GM19043 (cell line): ENCODE data around the gene MIF.
"Not testable (repeated sequence)": the region's sequence is repeated elsewhere in the genome, so short reads cannot be mapped to it uniquely, and the experiment has no call there.

ENCODE experiments used
- ATAC-seq: cut with Tn5 transposase; IDR thresholded peaks from one replicate; pipeline ENCODE4 v1.9.1; 2021; ENCODE audit warnings: low read depth; ENCODE audit not compliant: unreplicated experiment

The MIF gene

GRCh38 chr22:23893945-23894709 is at the start of gene MIF:
MIF (plus strand) TSS chr22:23894383; CDS start chr22:23894475, 92 bp downstream.
- ATAC-seq = peak; percentile 71

GRCh38 chr22:23844739-23845202 is 49.4 kb upstream of the MIF start:
- no peak for ATAC-seq

DNA sequence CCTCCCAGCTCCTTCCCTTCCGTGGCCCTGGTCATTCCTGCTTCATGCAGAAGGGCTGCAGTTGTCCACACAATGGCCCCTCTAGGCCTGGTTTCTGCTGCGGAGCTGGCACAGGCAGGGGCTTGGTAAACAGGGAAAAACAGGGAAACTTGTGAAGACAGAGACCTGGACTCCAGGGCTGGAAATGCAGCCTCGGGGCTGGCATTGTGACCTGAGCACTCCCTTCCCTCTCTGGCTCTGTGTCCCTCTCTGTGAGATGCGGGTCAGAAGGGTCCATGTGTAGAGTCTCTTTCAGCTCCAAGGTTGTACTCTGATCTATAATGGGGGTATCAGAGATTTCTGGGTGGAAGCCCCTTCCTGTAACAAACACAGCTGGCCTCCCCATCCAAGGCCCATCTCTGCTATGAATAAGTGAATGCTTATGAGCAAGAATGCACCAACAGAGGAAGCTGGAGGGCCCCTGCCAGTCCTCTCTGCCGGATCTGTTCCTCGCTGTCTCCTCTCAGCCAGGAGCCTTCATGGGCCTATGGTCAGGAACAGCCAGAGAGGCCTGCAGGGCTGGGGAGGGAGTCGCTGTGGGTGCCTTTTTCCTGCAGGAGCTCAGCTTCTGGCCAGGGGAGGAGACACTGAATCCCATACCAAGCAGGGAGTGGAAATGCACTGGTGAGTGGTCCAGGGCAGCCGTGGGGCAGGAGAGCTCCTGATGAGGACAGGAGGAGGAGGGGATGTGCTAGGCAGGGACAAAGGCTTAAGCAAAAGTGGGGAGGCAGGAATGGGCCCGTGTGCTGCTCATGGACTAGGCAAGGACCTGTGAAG is 48.7 kb upstream of the MIF start:
- no peak for ATAC-seq

DNA sequence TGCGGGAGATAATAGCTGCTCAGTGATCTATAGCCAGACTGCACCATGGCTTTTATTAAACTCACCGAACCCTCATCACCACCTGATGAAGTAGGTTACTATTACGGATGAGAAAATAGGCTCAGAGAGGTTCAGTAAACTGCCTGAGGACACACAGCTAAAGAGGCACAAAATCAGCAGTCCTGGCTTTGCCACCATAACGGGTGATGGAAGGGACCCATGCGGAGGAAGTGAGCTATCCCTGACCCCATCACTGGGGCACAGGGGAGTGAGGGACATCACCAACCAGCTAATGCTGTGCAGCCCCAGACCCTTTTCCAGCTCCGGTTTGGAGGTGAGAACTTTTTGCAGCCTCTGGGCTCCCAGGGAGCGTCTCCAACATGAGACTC is 48.1 kb upstream of the MIF start:
- ATAC-seq = no peak

- no peak for ATAC-seq
These were observed 46.8 kb upstream of the MIF start for GRCh38 chr22:23847310-23847920.

GRCh38 chr22:23847991-23848864 is 46.0 kb upstream of the MIF start:
- no peak for ATAC-seq

- no peak for ATAC-seq
These were observed 44.9 kb upstream of the MIF start for GRCh38 chr22:23849009-23850006.

DNA sequence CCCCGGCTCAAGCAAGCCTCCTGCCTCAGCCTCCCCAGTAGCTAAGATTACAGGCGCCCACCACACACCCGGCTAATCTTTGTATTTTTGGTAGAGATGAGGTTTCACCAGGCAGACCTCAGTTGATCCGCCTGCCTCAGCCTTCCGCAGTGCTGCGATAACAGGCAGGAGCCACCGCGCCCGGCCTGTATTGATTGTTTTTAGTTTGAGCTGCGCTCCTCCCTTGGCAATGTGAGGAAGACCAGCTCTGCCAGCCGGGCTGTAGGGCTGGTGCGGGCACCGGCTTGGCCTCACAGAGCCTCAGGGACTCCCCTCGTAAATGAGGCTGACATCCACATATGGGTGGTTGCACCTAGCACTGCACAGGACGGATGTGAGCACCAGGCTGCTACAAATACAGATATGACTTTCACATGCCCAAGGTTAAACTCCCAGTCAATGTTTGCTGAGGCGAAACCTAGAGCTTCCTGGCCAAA is 44.0 kb upstream of the MIF start:
- ATAC-seq = no peak

DNA sequence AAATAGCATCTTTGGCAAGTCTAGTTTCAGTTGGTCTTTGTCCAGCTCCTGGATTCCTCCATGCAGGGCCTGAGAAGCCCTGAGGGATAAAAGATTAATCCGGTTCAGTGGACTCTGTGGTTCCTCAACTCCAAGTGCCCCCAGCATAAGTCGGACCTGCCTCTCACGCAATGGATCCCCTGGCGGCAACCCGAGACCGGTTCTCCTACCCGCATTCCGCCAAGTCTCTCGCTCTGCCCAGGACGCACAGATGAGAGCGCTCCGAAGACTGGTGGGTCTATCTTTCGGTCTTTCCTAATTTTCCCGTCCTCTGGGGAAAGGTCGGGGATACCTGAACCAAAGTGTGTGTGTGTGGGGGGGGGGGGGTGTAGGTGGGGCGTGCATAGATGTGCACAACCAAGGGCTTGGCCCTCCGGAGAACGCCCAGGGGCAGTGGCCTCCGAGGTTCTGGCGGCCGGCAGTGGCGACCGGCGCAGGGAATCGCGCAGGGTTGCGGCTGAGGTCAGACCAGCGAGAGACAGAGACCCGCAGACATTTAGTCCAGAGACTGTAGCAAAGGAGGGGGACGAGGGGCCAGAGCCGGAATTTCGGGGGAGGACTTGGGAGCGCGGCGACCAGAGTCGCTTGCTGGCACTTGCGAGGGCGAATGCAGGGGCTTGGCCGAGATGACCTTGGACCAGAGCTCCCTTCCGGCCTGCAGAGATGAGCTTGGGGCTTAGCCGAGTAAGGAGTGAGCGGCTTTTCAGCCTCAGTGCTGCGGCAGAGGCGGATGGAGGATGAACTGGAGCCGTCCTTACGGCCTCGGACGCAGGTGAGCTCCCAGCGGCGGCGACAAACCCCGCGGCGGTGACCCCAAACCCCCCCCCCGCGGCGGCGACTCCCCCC is 37.2 kb upstream of the MIF start:
- peak; percentile 31 for ATAC-seq

DNA sequence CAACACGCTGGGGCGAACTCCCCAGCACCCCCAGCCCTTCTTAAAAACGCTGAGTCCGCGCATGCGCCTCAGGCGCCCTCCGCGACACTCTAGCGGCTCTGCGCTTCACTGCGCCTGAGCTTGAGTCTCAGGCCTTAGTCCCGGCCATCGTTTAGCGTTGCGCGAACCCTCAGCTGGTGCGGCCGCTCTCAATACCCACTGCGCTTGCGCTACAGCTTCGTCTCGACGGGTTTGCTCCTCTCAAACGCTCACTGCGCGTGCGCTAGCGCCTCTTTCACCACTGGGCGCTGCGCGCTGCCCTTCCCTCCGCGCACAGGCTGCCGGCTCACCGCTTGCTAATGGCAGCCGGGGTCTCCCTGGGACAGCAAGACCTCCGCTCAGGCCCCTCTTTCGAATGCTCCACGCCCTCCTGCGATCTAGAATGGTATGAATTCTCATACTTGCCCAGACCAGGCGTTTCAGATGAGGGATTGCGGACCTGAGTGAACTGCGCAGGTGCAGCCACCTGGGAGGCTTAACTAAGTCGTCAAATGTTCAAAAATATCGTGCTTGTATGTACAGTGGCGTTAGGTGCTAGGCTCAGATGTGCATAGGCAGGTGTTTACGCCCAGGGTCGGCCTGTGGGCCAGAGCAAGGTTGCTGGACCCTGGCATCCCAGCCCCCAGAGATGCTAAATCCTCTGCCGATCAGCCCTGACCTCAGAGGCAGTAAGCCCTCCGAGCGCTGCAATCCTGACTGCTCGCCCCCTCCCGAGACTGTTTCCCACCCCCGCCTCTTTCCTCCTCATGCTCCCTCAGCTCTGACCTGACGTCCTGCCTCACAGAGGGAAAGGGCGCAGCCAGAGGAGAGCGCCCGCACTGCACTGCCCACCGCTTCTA is 36.3 kb upstream of the MIF start, which contains the start of gene SLC2A11:
Gene SLC2A11 (plus strand): TSS at position 270 of the 878 bp plus-strand sequence. CDS start 125 bp downstream, at position 395.
- peak; percentile 93 for ATAC-seq

DNA sequence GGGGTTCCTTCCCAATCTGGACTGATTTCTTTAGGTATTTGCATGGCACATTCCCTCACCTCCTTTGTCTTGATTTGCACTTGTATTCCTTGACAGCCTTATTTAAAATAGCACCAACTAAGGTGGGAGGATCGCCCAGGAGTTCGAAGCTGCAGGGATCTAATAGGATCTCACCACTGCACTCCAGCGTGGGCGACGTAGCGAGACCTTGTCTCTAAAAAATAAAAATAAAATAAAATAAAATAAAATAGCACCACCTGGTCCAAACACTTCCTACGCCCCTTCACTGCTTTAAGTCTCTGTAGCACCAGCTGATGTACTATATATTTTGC is 35.7 kb upstream of the MIF start:
- ATAC-seq = no peak

DNA sequence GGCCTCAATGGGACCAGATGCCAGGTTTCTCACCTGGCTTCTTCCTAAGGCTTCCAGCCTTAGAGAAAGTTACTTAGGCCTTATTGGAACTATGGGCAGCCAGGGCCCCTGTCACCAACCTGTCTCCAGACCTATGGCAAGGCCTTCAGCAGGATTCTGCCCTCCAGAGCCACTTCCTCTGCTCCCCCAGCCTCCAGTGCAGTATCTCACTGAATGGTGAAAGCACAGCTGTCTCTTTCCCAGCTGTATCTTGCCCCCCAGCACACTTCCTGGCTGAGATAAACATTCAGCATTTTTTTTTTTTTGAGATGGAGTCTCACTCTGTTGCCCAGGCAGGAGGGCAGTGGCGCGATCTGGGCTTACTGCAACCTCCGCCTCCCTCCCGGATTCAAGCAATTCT is 35.0 kb upstream of the MIF start:
- no peak for ATAC-seq

DNA sequence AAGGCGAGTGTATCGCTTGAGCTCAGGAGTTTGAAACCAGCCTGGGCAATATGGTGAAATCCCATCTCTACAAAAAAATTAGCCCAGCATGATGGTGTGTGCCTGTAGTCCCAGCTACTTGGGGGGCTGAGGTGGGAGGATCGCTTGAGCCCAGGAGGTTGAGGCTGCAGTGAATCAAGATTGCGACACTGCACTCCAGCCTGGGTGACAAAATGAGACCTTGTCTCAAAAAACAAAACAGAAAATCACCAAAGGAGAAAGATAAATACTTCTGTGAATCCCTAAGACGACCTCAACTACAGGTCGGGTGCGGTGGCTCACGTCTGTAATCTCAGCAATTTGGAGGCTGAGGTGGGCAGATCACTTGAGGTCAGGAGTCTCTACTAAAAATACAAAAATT is 34.0 kb upstream of the MIF start:
- not testable (repeated sequence) for ATAC-seq

DNA sequence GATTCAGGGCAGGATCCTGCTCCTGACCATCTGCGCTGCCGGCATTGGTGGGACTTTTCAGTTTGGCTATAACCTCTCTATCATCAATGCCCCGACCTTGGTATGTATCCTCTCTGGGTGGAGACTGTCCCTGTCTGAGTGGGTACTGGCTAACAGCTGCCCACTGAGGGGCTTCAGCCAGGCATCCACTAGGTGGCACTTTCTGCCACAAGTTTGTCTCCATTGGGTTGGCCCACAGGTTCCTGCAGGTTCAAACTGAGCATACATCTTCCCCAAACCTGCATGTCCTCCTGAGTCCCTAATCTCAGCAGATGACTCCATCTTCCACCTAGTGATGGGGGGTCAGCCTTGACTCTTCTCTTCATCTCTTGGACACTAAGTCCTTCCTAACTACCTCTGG is 32.1 kb upstream of the MIF start:
- ATAC-seq = no peak

- not testable (repeated sequence) for ATAC-seq
These were observed 29.6 kb upstream of the MIF start for GRCh38 chr22:23864499-23865154.

- ATAC-seq = no peak
These were observed 25.6 kb upstream of the MIF start for GRCh38 chr22:23868580-23868979.

GRCh38 chr22:23874871-23875270 is 19.3 kb upstream of the MIF start:
- no peak for ATAC-seq
